NCI-H2081 (cell line): ENCODE results near the gene SPRR4.
"Not testable (repeated sequence)": the region's sequence is repeated elsewhere in the genome, so short reads cannot be mapped to it uniquely, and the experiment has no call there.

Source experiments
- DNase-seq, 2 experiments: peaks; one replicate each; lab custom pipeline; 2025; lab: John Stamatoyannopoulos, UW

The SPRR4 gene

GRCh38 chr1:153021829-153022228 is 51.4 kb downstream of the SPRR4 start:
- DNase-seq: not testable (repeated sequence)
